H1 (cell line): ENCODE data around the gene BUD13. TPM values are rescaled to one million over a fixed set of nuclear protein-coding genes. Genes with fewer than 3 reads are reported as not detected.

Experiments
- CTCF ChIA-PET: fragments of 300-600 bp; sonication (Branson Sonifier 250); formaldehyde crosslinking; loops from one replicate; lab custom pipeline; 2021; ENCODE audit not compliant: partially characterized antibody; lab: Charles Lee
- POLR2A ChIA-PET: fragments of 300-600 bp; sonication (Branson Sonifier 250); formaldehyde crosslinking; loops from one replicate; lab custom pipeline; 2021; ENCODE audit warnings: inconsistent platforms; ENCODE audit not compliant: partially characterized antibody; lab: Charles Lee
- DNase-seq, 2 experiments: peaks; one replicate each; pipeline versions ENCODE4 v3.0.0 to v3.0.0-alpha.2; 2010 to 2022; ENCODE audit warnings: low spot score in 2 of 2, low read depth in 1 of 2, mixed read lengths in 1 of 2
- FAIRE-seq: peaks from 2 replicates; lab custom pipeline; 2011; peaks lifted over from hg19 to GRCh38; lab: Jason Lieb, UNC
- H2AFZ ChIP-seq: 2 replicates; pipeline ENCODE4 v1.8.1; 2012; ENCODE audit warnings: low read length, inconsistent platforms
- H2AK5ac ChIP-seq: 2 replicates; pipeline ENCODE4 v1.6.1; 2013; ENCODE audit warnings: low read depth, low read length
- H2BK120ac ChIP-seq: replicated peaks from 2 replicates; pipeline ENCODE3; 2013; ENCODE audit warnings: low read depth, low read length, inconsistent platforms
- H2BK12ac ChIP-seq: 2 replicates; pipeline ENCODE4 v1.6.1; 2013; ENCODE audit warnings: low read depth, low read length
- H2BK15ac ChIP-seq: 2 replicates; pipeline ENCODE4 v1.6.1; 2013; ENCODE audit warnings: low read length
- H2BK20ac ChIP-seq: 2 replicates; pipeline ENCODE4 v1.6.1; 2013; ENCODE audit warnings: low read length
- H2BK5ac ChIP-seq: 2 replicates; pipeline ENCODE4 v1.6.1; 2013; ENCODE audit warnings: low read depth, low read length
- H3K14ac ChIP-seq: 2 replicates; pipeline ENCODE4 v1.6.1; 2013; ENCODE audit warnings: inconsistent platforms; ENCODE audit not compliant: insufficient read length
- H3K18ac ChIP-seq: 2 replicates; pipeline ENCODE4 v1.6.1; 2013; ENCODE audit warnings: low read length; ENCODE audit errors: extremely low read depth
- H3K23ac ChIP-seq: 2 replicates; pipeline ENCODE4 v1.6.1; 2013; ENCODE audit warnings: inconsistent platforms; ENCODE audit not compliant: insufficient read length
- H3K23me2 ChIP-seq: 2 replicates; pipeline ENCODE4 v1.6.1; 2013; ENCODE audit warnings: low read depth, low read length
- H3K27ac ChIP-seq: 2 replicates; pipeline ENCODE4 v1.6.1; 2011; ENCODE audit warnings: low read depth, low read length, inconsistent platforms
- H3K27me3 ChIP-seq, 4 experiments: replicated peaks in 1 of 4; 1 replicate in 1 of 4; 2 replicates in 3 of 4; pipeline versions ENCODE4 v1.6.1 to v1.8.1; 2011 to 2013; ENCODE audit warnings: low read length in 3 of 4, mild to moderate bottlenecking in 3 of 4, inconsistent platforms in 2 of 4, mixed read lengths in 2 of 4, moderate library complexity in 1 of 4; ENCODE audit not compliant: control insufficient read depth in 3 of 4, insufficient read depth in 3 of 4; ENCODE audit errors: extremely low read depth in 1 of 4
- H3K36me3 ChIP-seq, 4 experiments: 2 replicates each; pipeline versions ENCODE4 v1.6.1 to v1.8.1; 2011 to 2013; ENCODE audit warnings: mild to moderate bottlenecking in 4 of 4, low read length in 3 of 4, moderate library complexity in 2 of 4, control low read depth in 1 of 4, inconsistent platforms in 1 of 4; ENCODE audit not compliant: insufficient read depth in 4 of 4, control insufficient read depth in 2 of 4
- H3K4ac ChIP-seq: replicated peaks from 2 replicates; pipeline ENCODE3; 2013; ENCODE audit warnings: low read length, low read depth, mixed read lengths, inconsistent platforms; ENCODE audit not compliant: insufficient read length
- H3K4me1 ChIP-seq, 4 experiments: replicated peaks in 1 of 4; 1 replicate in 1 of 4; 2 replicates in 3 of 4; pipeline versions ENCODE4 v1.6.1 to v1.8.1; 2011 to 2013; ENCODE audit warnings: low read length in 3 of 4, inconsistent platforms in 2 of 4, mixed read lengths in 1 of 4; ENCODE audit not compliant: insufficient read depth in 4 of 4, control insufficient read depth in 3 of 4
- H3K4me2 ChIP-seq, 2 experiments: 2 replicates each; pipeline versions ENCODE4 v1.6.1 to v1.8.1; 2011 to 2013; ENCODE audit warnings: low read depth in 2 of 2, low read length in 2 of 2, control low read depth in 1 of 2, inconsistent platforms in 1 of 2, mild to moderate bottlenecking in 1 of 2; ENCODE audit not compliant: insufficient read depth in 1 of 2
- H3K4me3 ChIP-seq, 4 experiments: fragments of 200-600, 300-600 bp in 1 of 4; sonication (generic), shearing (Covaris generic), sonication (Bioruptor Twin) in 1 of 4; 2 replicates each; pipeline versions ENCODE4 v1.5.1 to v1.8.1; 2011 to 2016; ENCODE audit warnings: low read length in 4 of 4, low read depth in 3 of 4, control low read depth in 2 of 4, inconsistent platforms in 2 of 4, mild to moderate bottlenecking in 2 of 4, mixed read lengths in 1 of 4, moderate library complexity in 1 of 4; ENCODE audit not compliant: insufficient read depth in 2 of 4; ENCODE audit errors: extremely low read depth in 1 of 4
- H3K56ac ChIP-seq: replicated peaks from 2 replicates; pipeline ENCODE3; 2013; ENCODE audit warnings: low read depth, mild to moderate bottlenecking, mixed read lengths, low read length, inconsistent platforms; ENCODE audit not compliant: insufficient read length
- H3K79me1 ChIP-seq: 2 replicates; pipeline ENCODE4 v1.6.1; 2013; ENCODE audit warnings: low read depth, low read length, control low read depth
- H3K79me2 ChIP-seq, 2 experiments: 2 replicates each; pipeline versions ENCODE4 v1.6.1 to v1.8.1; 2012 to 2013; ENCODE audit warnings: low read length in 2 of 2, mild to moderate bottlenecking in 2 of 2, inconsistent platforms in 1 of 2; ENCODE audit not compliant: insufficient read depth in 2 of 2, control insufficient read depth in 1 of 2
- H3K9ac ChIP-seq, 4 experiments: replicated peaks in 1 of 4; 1 replicate in 1 of 4; 2 replicates in 3 of 4; pipeline versions ENCODE4 v1.6.1 to v1.8.1; 2011 to 2013; ENCODE audit warnings: low read depth in 3 of 4, low read length in 3 of 4, control low read depth in 2 of 4, mild to moderate bottlenecking in 2 of 4, moderate library complexity in 2 of 4, inconsistent platforms in 1 of 4; ENCODE audit errors: extremely low read depth in 1 of 4
- H3K9me3 ChIP-seq, 2 experiments: 2 replicates each; pipeline versions ENCODE4 v1.6.1 to v1.8.1; 2012 to 2013; ENCODE audit warnings: mild to moderate bottlenecking in 2 of 2, moderate library complexity in 2 of 2, control low read depth in 1 of 2, inconsistent platforms in 1 of 2, low read depth in 1 of 2, low read length in 1 of 2, mixed read lengths in 1 of 2; ENCODE audit not compliant: insufficient read depth in 2 of 2
- H4K20me1 ChIP-seq, 2 experiments: replicated peaks in 1 of 2; 2 replicates each; pipeline versions ENCODE3 to v1.8.1; 2011 to 2013; ENCODE audit warnings: inconsistent platforms in 2 of 2, low read length in 2 of 2, mild to moderate bottlenecking in 1 of 2; ENCODE audit not compliant: insufficient read depth in 2 of 2, control insufficient read depth in 1 of 2
- H4K5ac ChIP-seq: 2 replicates; pipeline ENCODE4 v1.6.1; 2013; ENCODE audit warnings: low read length, low read depth, mixed read lengths, inconsistent platforms; ENCODE audit not compliant: insufficient read length
- H4K8ac ChIP-seq: 2 replicates; pipeline ENCODE4 v1.8.0; 2013; ENCODE audit warnings: mild to moderate bottlenecking, moderate library complexity, low read length, inconsistent platforms; ENCODE audit not compliant: insufficient read depth; ENCODE audit errors: extremely low read depth
- H4K91ac ChIP-seq: replicated peaks from 2 replicates; pipeline ENCODE3; 2013; ENCODE audit warnings: low read length, mixed read lengths, inconsistent platforms; ENCODE audit not compliant: insufficient read length
- CTBP2 ChIP-seq: IDR thresholded peaks from 2 replicates; pipeline ENCODE4 v1.7.0; 2011; ENCODE audit warnings: borderline replicate concordance, mild to moderate bottlenecking, moderate library complexity, mixed read lengths, low read length; ENCODE audit not compliant: insufficient read depth, insufficient read length
- EP300 ChIP-seq, 2 experiments: IDR thresholded peaks; 1 replicate in 1 of 2; 2 replicates in 1 of 2; pipeline ENCODE4 v1.6.1; 2011 to 2012; ENCODE audit warnings: low read depth in 2 of 2, low read length in 2 of 2, mild to moderate bottlenecking in 2 of 2, borderline replicate concordance in 1 of 2, inconsistent platforms in 1 of 2, moderate library complexity in 1 of 2
- POLR2AphosphoS5 ChIP-seq: IDR thresholded peaks from 2 replicates; pipeline ENCODE4 v1.6.1; 2011; ENCODE audit warnings: low read depth, low read length
- SP1 ChIP-seq: IDR thresholded peaks from 2 replicates; pipeline ENCODE4 v1.6.1; 2011; ENCODE audit warnings: low read depth, low read length
- WGBS, 2 experiments: shearing (Covaris generic) in 1 of 2; methylation state at CpG; one replicate each; pipeline versions ENCODE4 v1.1.6 to v1.1.7; 2013 to 2015; ENCODE audit warnings: low lambda C conversion rate in 2 of 2, mixed read lengths in 2 of 2, inconsistent platforms in 1 of 2, low coverage in 1 of 2, missing lambda C conversion rate in 1 of 2; ENCODE audit not compliant: insufficient replicate concordance in 2 of 2, insufficient coverage in 1 of 2, insufficient read length in 1 of 2; ENCODE audit errors: extremely low coverage in 1 of 2, missing lambda C conversion rate in 1 of 2; 5-methylcytosine and 5-hydroxymethylcytosine counted together
- long read RNA-seq, 2 experiments: library from RNA in 1 of 2; library from capped mRNA in 1 of 2; stranded (forward); transcript quantifications; one replicate each; pipeline ENCODE4 v2.0.0, GENCODE V29; 2021; ENCODE audit warnings: inconsistent platforms in 1 of 2
- polyA minus RNA-seq, 3 experiments: library from RNA; depleted of rRNA, polyadenylated mRNA; stranded (reverse); fragments of >200 nt; gene quantifications; 1 replicate in 2 of 3; 2 replicates in 1 of 3; pipeline ENCODE4 v1.2.3, GENCODE V29; 2011
- polyA plus RNA-seq, 7 experiments: library from polyadenylated mRNA; depleted of rRNA in 3 of 7; stranded (reverse) in 5 of 7; unstranded in 2 of 7; fragments of >200 nt in 5 of 7; fragments of 200-250 nt in 2 of 7; gene quantifications; 1 replicate in 5 of 7; 2 replicates in 1 of 7; 4 replicates in 1 of 7; pipeline versions ENCODE4 v1.2.1 to v1.2.3, GENCODE V29; 2011 to 2013; ENCODE audit warnings: missing spikeins in 2 of 7, mixed read lengths in 2 of 7
- total RNA-seq: library from RNA; stranded (reverse); fragmentation: NEBNext Ultra II Directional; extraction: Animal tissue kit (Norgen Biotek cat#: 25700); gene quantifications from 2 replicates; pipeline ENCODE4 v1.2.1, GENCODE V29; 2021

Gene BUD13, protein sequence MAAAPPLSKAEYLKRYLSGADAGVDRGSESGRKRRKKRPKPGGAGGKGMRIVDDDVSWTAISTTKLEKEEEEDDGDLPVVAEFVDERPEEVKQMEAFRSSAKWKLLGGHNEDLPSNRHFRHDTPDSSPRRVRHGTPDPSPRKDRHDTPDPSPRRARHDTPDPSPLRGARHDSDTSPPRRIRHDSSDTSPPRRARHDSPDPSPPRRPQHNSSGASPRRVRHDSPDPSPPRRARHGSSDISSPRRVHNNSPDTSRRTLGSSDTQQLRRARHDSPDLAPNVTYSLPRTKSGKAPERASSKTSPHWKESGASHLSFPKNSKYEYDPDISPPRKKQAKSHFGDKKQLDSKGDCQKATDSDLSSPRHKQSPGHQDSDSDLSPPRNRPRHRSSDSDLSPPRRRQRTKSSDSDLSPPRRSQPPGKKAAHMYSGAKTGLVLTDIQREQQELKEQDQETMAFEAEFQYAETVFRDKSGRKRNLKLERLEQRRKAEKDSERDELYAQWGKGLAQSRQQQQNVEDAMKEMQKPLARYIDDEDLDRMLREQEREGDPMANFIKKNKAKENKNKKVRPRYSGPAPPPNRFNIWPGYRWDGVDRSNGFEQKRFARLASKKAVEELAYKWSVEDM
- total RNA-seq = 24.8 TPM in 2 replicates
- 22.0 and 27.2 TPM in 2 replicates for polyA plus RNA-seq (2011; rRNA removed)
- polyA plus RNA-seq (2011; cell fraction: cytosol; rRNA removed) = 27.8 TPM
- polyA plus RNA-seq (2011; cell fraction: nucleus; rRNA removed) = 20.1 TPM
- 27.5 to 33.0 TPM (median 28.6 TPM) in 4 replicates for polyA plus RNA-seq (2012, experiment 1 of 2)
- 16.3 TPM for polyA plus RNA-seq (2012, experiment 2 of 2)
- 23.0 TPM for polyA plus RNA-seq (2013, experiment 1 of 2)
- 20.2 TPM for polyA plus RNA-seq (2013, experiment 2 of 2)
- 26.8 and 27.4 TPM in 2 replicates for polyA minus RNA-seq (2011; rRNA and poly(A)+ RNA removed)
- polyA minus RNA-seq (2011; cell fraction: cytosol; rRNA and poly(A)+ RNA removed) = 15.7 TPM
- 17.9 TPM for polyA minus RNA-seq (2011; cell fraction: nucleus; rRNA and poly(A)+ RNA removed)
- long read RNA-seq, experiment 1, partial matches to known transcripts = 3 of 8 reads
- long read RNA-seq, experiment 1, other reads (novel, unspliced or antisense) = 1 of 8 reads
- long read RNA-seq, experiment 2, transcript BUD13-201 (10 exons, 2,196 nt) = major isoform, 12 of 13 reads
- long read RNA-seq, experiment 2, partial matches to known transcripts = 0 of 13 reads
- long read RNA-seq, experiment 2, other reads (novel, unspliced or antisense) = 1 of 13 reads

DNA sequence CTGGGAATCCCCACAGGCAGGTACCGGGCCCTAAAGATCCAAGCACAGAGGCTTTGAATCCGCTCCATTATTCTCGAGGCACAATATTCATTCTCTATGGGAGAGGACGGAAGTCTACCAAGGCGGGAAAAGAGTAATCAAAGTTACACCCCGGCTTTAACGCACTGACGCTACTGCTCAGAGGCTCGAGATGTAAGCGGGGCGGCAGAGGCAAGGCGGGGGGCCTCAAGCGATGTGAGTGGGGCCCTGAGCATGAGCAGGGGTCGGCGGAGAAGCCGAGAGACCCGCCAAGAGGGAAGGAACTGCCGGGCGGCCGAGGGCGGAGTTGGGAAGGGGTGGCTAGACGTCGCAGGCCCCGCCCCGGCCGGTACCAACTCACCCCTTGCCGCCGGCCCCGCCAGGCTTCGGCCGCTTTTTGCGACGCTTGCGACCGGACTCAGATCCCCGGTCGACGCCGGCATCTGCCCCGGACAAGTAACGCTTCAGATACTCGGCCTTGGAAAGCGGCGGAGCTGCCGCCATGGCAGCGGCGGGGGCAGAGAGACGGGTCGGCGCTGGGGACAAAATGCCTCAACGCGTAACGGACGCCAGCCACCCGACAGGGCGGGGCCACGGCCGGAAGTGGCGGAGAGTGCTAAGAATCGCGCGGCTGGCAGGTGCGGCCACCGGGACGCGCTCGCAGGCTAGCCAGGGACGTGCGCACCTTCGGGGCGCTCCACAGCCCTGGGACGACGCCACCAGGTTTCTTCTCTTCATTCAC, at the start of gene BUD13:
Gene BUD13 (minus strand): TSS at position 545 of the 760 bp plus-strand sequence. CDS start 23 bp downstream, at position 522.
- Histone ChIP-seq H3K4me3 (peak within 1 kb of the TSS; percentile 76 to 96 (median 84)), H3K79me2 (peaks cover 12 to 22% of the 10 kb centered on the region in 2 experiments), H4K5ac (peak within 1 kb of the TSS; percentile 99), H3K9ac (peak within 1 kb of the TSS; percentile 82 to 94 (median 91)), H3K9me3 (no peaks in the 10 kb centered on the region), H3K14ac (peak within 1 kb of the TSS; percentile 13), H2BK15ac (no peak within 1 kb of the TSS), H2BK20ac (0 out of 2 replicates have a peak within 1 kb of the TSS, but pooled peaks have one; percentile 55), H2BK120ac (peak within 1 kb of the TSS; percentile 59), H2BK5ac (peak within 1 kb of the TSS; percentile 76; the same call in 1 of the 2 replicates), H3K18ac (peak within 1 kb of the TSS; percentile 96), H3K27me3 (no peaks in the 10 kb centered on the region), H3K4me1 (peaks cover 0 to 5% (median 3%) of the 10 kb centered on the region in 4 experiments; a peak in 2 of 7 replicates), H3K27ac (peak within 1 kb of the TSS; percentile 90), H3K36me3 (peaks cover 3 to 33% (median 14%) of the 10 kb centered on the region in 4 experiments; a peak in 6 of 8 replicates), H2BK12ac (no peak within 1 kb of the TSS), H4K91ac (peak within 1 kb of the TSS; percentile 38), H4K8ac (peak within 1 kb of the TSS; percentile 94), H2AK5ac (0 out of 2 replicates have a peak within 1 kb of the TSS, but pooled peaks have one; percentile 10), H3K56ac (peak within 1 kb of the TSS; percentile 94), H3K23me2 (peaks cover 8% of the 10 kb centered on the region), H2AFZ (peak within 1 kb of the TSS; percentile 99), H3K4me2 (peak within 1 kb of the TSS; percentile 97 to 99), H3K4ac (peak within 1 kb of the TSS; percentile 6), H3K79me1 (no peaks in the 10 kb centered on the region), H4K20me1 (peaks cover 0 to 1% of the 10 kb centered on the region in 2 experiments), H3K23ac (no peak within 1 kb of the TSS)
- WGBS, 2 experiments = 2% methylated on average over 47 of the region's 73 CpGs; no CpG with 5 or more reads in 1 of the 2 experiments
- CTCF ChIA-PET = interaction anchor here (1.0 to 2.3 kb wide), 2 partner anchors 18 to 29 kb away, joined by 3 to 8 read pairs; no protein-coding TSS in a partner anchor
- DNase-seq (peak; percentile 50 to 96), FAIRE-seq (no peak)
- POLR2A ChIA-PET = interaction anchor here (1.1 to 3.6 kb wide), 3 partner anchors 11 to 87 kb away, joined by 4 to 29 read pairs (median 13); partner anchors contain the start of genes APOA5 and ZPR1
- TF ChIP-seq POLR2AphosphoS5 = peak; percentile 85
- TF ChIP-seq SP1 = 0 out of 2 replicates have a peak, but pooled peaks have one; percentile 49
- peak; percentile 26 to 40; a peak in 1 of 3 replicates for TF ChIP-seq EP300 (IDR thresholded peaks at IDR 0.05; ENCODE audit: borderline replicate concordance in 1 of 2, low read depth in 2 of 2, low read length in 2 of 2)
- no peak for TF ChIP-seq CTBP2
